HCT116 (cell line): Measurements from ENCODE around the gene ABHD4. TPM values are rescaled to one million over a fixed set of nuclear protein-coding genes. Genes with fewer than 3 reads are reported as not detected.

ENCODE experiments used
- ATAC-seq: fragments of 200-7000 bp; cut with Tn5 transposase; 2 replicates; pipeline ENCODE4 v1.9.1; 2020; ENCODE audit warnings: mild to moderate bottlenecking, moderate library complexity
- BruUV-seq: library from RNA; stranded (reverse); fragments of 400-500 nt; replicated peaks from 2 replicates; lab custom pipeline; 2021; lab: Mats Ljungman, UMichigan
- CTCF ChIA-PET: fragments of 300-600 bp; sonication (Branson Sonifier 250); formaldehyde crosslinking; loops from one replicate; lab custom pipeline; 2021; ENCODE audit warnings: antibody characterized with exemption; lab: Charles Lee
- POLR2A ChIA-PET: fragments of 300-600, 350-600 bp; sonication (Branson Sonifier 250); formaldehyde crosslinking; loops from one replicate; lab custom pipeline; 2021; ENCODE audit warnings: antibody characterized with exemption; lab: Charles Lee
- RAD21 ChIA-PET, 2 experiments: fragments of 300-600 bp; sonication (Branson Sonifier 250); formaldehyde crosslinking; loops; one replicate each; lab custom pipeline; 2023; ENCODE audit warnings: low total read pairs in 2 of 2; ENCODE audit not compliant: uncharacterized antibody in 2 of 2, unreplicated experiment in 2 of 2, low non-redundant PET in 1 of 2; lab: Charles Lee
- DNase-seq: peaks from one replicate; pipeline ENCODE4 v3.0.0-alpha.2; 2010; ENCODE audit warnings: low read depth, low spot score
- H2AFZ ChIP-seq: fragments of 200-600 bp; shearing (Covaris generic), sonication (generic); 2 replicates; pipeline ENCODE4 v1.6.1; 2017; ENCODE audit warnings: low read depth, mixed run types, mixed read lengths, antibody characterized with exemption, low read length; ENCODE audit not compliant: poor library complexity, severe bottlenecking
- H3K27ac ChIP-seq: 2 replicates; pipeline ENCODE4 v1.5.1; 2012; ENCODE audit warnings: low read depth, low read length
- H3K27me3 ChIP-seq: fragments of 200-600 bp; sonication (generic); 2 replicates; pipeline ENCODE4 v1.6.1; 2016; ENCODE audit warnings: mixed run types, low read length, mixed read lengths; ENCODE audit not compliant: insufficient read depth
- H3K36me3 ChIP-seq, 2 experiments: fragments of 200-500 bp in 1 of 2; fragments of 200-600 bp in 1 of 2; sonication (Bioruptor generic) in 1 of 2; sonication (generic) in 1 of 2; 2 replicates each; pipeline versions ENCODE4 v1.5.1 to v1.6.1; 2014 to 2016; ENCODE audit warnings: low read length in 2 of 2, inconsistent platforms in 1 of 2, mixed read lengths in 1 of 2, mixed run types in 1 of 2; ENCODE audit not compliant: insufficient read depth in 2 of 2, control insufficient read depth in 1 of 2
- H3K4me1 ChIP-seq, 2 experiments: fragments of 200-600 bp in 1 of 2; sonication (generic) in 1 of 2; 2 replicates each; pipeline versions ENCODE4 v1.5.1 to v1.6.1; 2012 to 2017; ENCODE audit warnings: low read length in 2 of 2, inconsistent platforms in 1 of 2, mild to moderate bottlenecking in 1 of 2, mixed read lengths in 1 of 2, mixed run types in 1 of 2, moderate library complexity in 1 of 2; ENCODE audit not compliant: insufficient read depth in 2 of 2, control insufficient read depth in 1 of 2
- H3K4me2 ChIP-seq: fragments of 200-600 bp; sonication (generic); 2 replicates; pipeline ENCODE4 v1.6.1; 2017; ENCODE audit warnings: mixed run types, low read length, mixed read lengths
- H3K4me3 ChIP-seq, 2 experiments: fragments of 200-600 bp in 1 of 2; sonication (generic) in 1 of 2; replicated peaks in 1 of 2; 2 replicates each; pipeline ENCODE4 v1.5.1; 2011 to 2016; ENCODE audit warnings: low read length in 2 of 2, control low read depth in 1 of 2, low read depth in 1 of 2, mild to moderate bottlenecking in 1 of 2, mixed read lengths in 1 of 2, mixed run types in 1 of 2
- H3K79me2 ChIP-seq: fragments of 200-600 bp; sonication (generic); 2 replicates; pipeline ENCODE4 v1.6.1; 2017; ENCODE audit warnings: mild to moderate bottlenecking, mixed run types, low read length, moderate library complexity, mixed read lengths; ENCODE audit not compliant: insufficient read depth
- H3K9ac ChIP-seq: fragments of 200-600 bp; sonication (generic); 2 replicates; pipeline ENCODE4 v1.6.1; 2016; ENCODE audit warnings: low read length, mixed read lengths
- H3K9me2 ChIP-seq: fragments of 200-600 bp; sonication (generic), shearing (Covaris generic); 2 replicates; pipeline ENCODE4 v1.6.1; 2017; ENCODE audit warnings: mixed run types, mild to moderate bottlenecking, moderate library complexity; ENCODE audit not compliant: insufficient read depth
- H3K9me3 ChIP-seq, 2 experiments: fragments of 200-500 bp in 1 of 2; fragments of 200-600 bp in 1 of 2; sonication (Bioruptor generic) in 1 of 2; sonication (generic) in 1 of 2; 2 replicates each; pipeline ENCODE4 v1.6.1; 2014 to 2017; ENCODE audit warnings: low read length in 2 of 2, mixed read lengths in 2 of 2, inconsistent platforms in 1 of 2, low read depth in 1 of 2, mild to moderate bottlenecking in 1 of 2, mixed run types in 1 of 2, moderate library complexity in 1 of 2; ENCODE audit not compliant: control insufficient read depth in 1 of 2, insufficient read depth in 1 of 2
- H4K20me1 ChIP-seq: fragments of 200-600 bp; sonication (generic), shearing (Covaris generic); 2 replicates; pipeline ENCODE4 v1.6.1; 2017; ENCODE audit warnings: mixed run types, mild to moderate bottlenecking, moderate library complexity; ENCODE audit not compliant: insufficient read depth
- CEBPB ChIP-seq: IDR thresholded peaks from 2 replicates; pipeline ENCODE4 v1.6.1; 2012; ENCODE audit warnings: low read depth
- CTCF ChIP-seq, 3 experiments: fragments of 200-600 bp in 1 of 3; sonication (generic) in 1 of 3; IDR thresholded peaks in 2 of 3; conservative IDR thresholded peaks in 1 of 3; 2 replicates each; pipeline ENCODE4 v1.5.1; 2012 to 2017; ENCODE audit warnings: low read depth in 2 of 3, low read length in 2 of 3, antibody characterized with exemption in 1 of 3, borderline replicate concordance in 1 of 3, control low read depth in 1 of 3, mild to moderate bottlenecking in 1 of 3, mixed read lengths in 1 of 3, mixed run types in 1 of 3, moderate library complexity in 1 of 3; ENCODE audit not compliant: insufficient read depth in 1 of 3
- EGR1 ChIP-seq: IDR thresholded peaks from 2 replicates; pipeline ENCODE4 v1.6.1; 2012; ENCODE audit warnings: low read depth
- EZH2phosphoT487 ChIP-seq: fragments of 200-600 bp; IDR thresholded peaks from 2 replicates; pipeline ENCODE4 v1.6.1; 2018; ENCODE audit warnings: antibody characterized with exemption, borderline replicate concordance
- JUND ChIP-seq: IDR thresholded peaks from 2 replicates; pipeline ENCODE4 v1.6.1; 2012
- POLR2AphosphoS5 ChIP-seq: IDR thresholded peaks from 2 replicates; pipeline ENCODE4 v1.6.1; 2011; ENCODE audit warnings: mild to moderate bottlenecking, low read depth, low read length, moderate library complexity
- REST ChIP-seq: IDR thresholded peaks from 2 replicates; pipeline ENCODE4 v1.6.1; 2012; ENCODE audit warnings: low read depth
- SRF ChIP-seq: IDR thresholded peaks from 2 replicates; pipeline ENCODE4 v1.6.1; 2012; ENCODE audit warnings: low read depth
- ZBTB33 ChIP-seq: IDR thresholded peaks from 2 replicates; pipeline ENCODE4 v1.6.1; 2011; ENCODE audit warnings: mild to moderate bottlenecking, low read length, moderate library complexity; ENCODE audit not compliant: insufficient replicate concordance; ENCODE audit errors: extremely low read depth
- ZNF274 ChIP-seq: fragments of 200-500 bp; sonication (Bioruptor generic); IDR thresholded peaks from 2 replicates; pipeline ENCODE4 v1.6.1; 2014; ENCODE audit warnings: mild to moderate bottlenecking, low read depth, low read length, inconsistent platforms
- intact Hi-C: fragments of 100-400 bp; cut with micrococcal nuclease; formaldehyde crosslinking; loops from 2 replicates; pipeline ENCODE4 v1.10.0; 2022
- total RNA-seq: library from RNA; stranded (reverse); gene quantifications from one replicate; pipeline ENCODE4 v1.2.1, GENCODE V29; 2021; ENCODE audit not compliant: unreplicated experiment

Gene ABHD4
- total RNA-seq, 1 experiment from 2014 or later = 9.4 TPM

- H3K9ac ChIP-seq = no peak overlapping the region
- TF ChIP-seq CEBPB (no peak), ZBTB33 (no peak), EGR1 (no peak), JUND (no peak), EZH2phosphoT487 (no peak), SRF (no peak), REST (no peak), ZNF274 (no peak), CTCF (IDR thresholded peaks at IDR 0.05 in 2 of 3, conservative IDR thresholded peaks at IDR 0.05 in 1 of 3; ENCODE audit: borderline replicate concordance in 1 of 3, insufficient read depth in 1 of 3, low read depth in 2 of 3, low read length in 2 of 3) (no peak), POLR2AphosphoS5 (no peak)
- H3K4me1 ChIP-seq = peaks cover 5 to 24% of the 10 kb centered on the region in 2 experiments
- intact Hi-C loops = no loop called here
- no peak overlapping the region for H3K4me3 ChIP-seq
- no peak overlapping the region for H3K4me2 ChIP-seq
- ChIA-PET CTCF (interaction anchor here (1.2 to 4.3 kb wide), 3 partner anchors 10 to 92 kb away, joined by 3 to 33 read pairs (median 4); no protein-coding TSS in a partner anchor), RAD21 (no interaction called here), POLR2A (interaction anchor here (0.6 kb wide), 1 partner anchor 339 kb away, joined by 3 read pairs; no protein-coding TSS in a partner anchor)
- H2AFZ ChIP-seq = no peak overlapping the region
- no peaks in the 10 kb centered on the region for H3K9me3 ChIP-seq
- DNase-seq (no peak), ATAC-seq (no peak)
- no peaks in the 10 kb centered on the region for H4K20me1 ChIP-seq
- BruUV-seq = no TSS peak
- peaks cover 14 to 16% of the 10 kb centered on the region in 2 experiments; a peak in 3 of 4 replicates for H3K36me3 ChIP-seq
- H3K79me2 ChIP-seq = peaks cover 6% of the 10 kb centered on the region; the same call in 1 of the 2 replicates
- H3K9me2 ChIP-seq = no peaks in the 10 kb centered on the region
- H3K27ac ChIP-seq = no peak overlapping the region
- H3K27me3 ChIP-seq = no peaks in the 10 kb centered on the region
These were observed 36.8 kb upstream of the ABHD4 start for GRCh38 chr14:22561366-22561660.
